NCI-H2107 treated with DMSO at 0.1 percent for 48 hours (cell line): ENCODE measurements around the gene BBS12.

Experiments
- DNase-seq: peaks from one replicate; lab custom pipeline; 2025; ENCODE audit not compliant: unreplicated experiment; lab: John Stamatoyannopoulos, UW

BBS12 gene

GRCh38 chr4:122793811-122794210, 61.3 kb downstream of the BBS12 start:
- DNase-seq, result no peak
